Nephron progenitor cell (in vitro differentiated cells): Measurements from ENCODE around the gene HSD3B7.
A peak's percentile ranks its signal among the peaks of the same experiment; 100 is the strongest.

Experiments
- DNase-seq: peaks from one replicate; pipeline ENCODE4 v3.0.0; 2021
- H3K27ac Mint-ChIP-seq: 2 replicates; pipeline ENCODE4 v1.8.0; 2021; ENCODE audit warnings: mild to moderate bottlenecking, moderate library complexity, mixed read lengths
- H3K27me3 Mint-ChIP-seq: 2 replicates; pipeline ENCODE4 v1.8.0; 2021; ENCODE audit warnings: mild to moderate bottlenecking, low read depth, mixed read lengths; ENCODE audit not compliant: poor library complexity
- H3K36me3 Mint-ChIP-seq: 2 replicates; pipeline ENCODE4 v1.8.0; 2021; ENCODE audit warnings: low read depth, mixed read lengths
- H3K4me1 Mint-ChIP-seq: 2 replicates; pipeline ENCODE4 v1.8.0; 2021; ENCODE audit warnings: mixed read lengths
- H3K4me3 Mint-ChIP-seq: 2 replicates; pipeline ENCODE4 v1.8.0; 2021; ENCODE audit warnings: mild to moderate bottlenecking, moderate library complexity, mixed read lengths
- H3K9me3 Mint-ChIP-seq: 2 replicates; pipeline ENCODE4 v1.8.0; 2021; ENCODE audit warnings: mild to moderate bottlenecking, moderate library complexity, mixed read lengths
- TF ChIP-seq, protein P1 (sequence below): fragments of 200-600 bp; sonication (generic); IDR thresholded peaks from 2 replicates; pipeline ENCODE4 v1.5.0; 2021; ENCODE audit warnings: antibody characterized with exemption

HSD3B7 gene

DNA sequence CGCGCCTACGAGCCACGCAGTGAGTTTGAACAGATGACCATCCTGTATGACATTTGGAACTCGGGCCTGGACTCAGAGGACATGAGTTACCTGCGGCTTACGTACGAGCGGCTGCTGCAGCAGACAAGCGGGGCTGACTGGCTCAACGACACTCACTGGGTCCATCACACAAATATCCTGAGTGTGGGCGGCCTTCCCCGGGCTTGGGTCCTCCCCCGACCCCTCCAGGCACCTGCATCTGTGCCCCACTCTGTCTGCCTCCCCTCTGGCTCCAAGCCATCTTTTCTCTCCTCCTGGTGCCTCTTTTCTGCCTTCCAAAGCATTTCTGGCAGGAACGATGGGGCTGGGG, 5.0 kb upstream of the HSD3B7 start:
- H3K27ac Mint-ChIP-seq = no peak overlapping the region
- no peak for DNase-seq
- TF ChIP-seq, protein P1, sequence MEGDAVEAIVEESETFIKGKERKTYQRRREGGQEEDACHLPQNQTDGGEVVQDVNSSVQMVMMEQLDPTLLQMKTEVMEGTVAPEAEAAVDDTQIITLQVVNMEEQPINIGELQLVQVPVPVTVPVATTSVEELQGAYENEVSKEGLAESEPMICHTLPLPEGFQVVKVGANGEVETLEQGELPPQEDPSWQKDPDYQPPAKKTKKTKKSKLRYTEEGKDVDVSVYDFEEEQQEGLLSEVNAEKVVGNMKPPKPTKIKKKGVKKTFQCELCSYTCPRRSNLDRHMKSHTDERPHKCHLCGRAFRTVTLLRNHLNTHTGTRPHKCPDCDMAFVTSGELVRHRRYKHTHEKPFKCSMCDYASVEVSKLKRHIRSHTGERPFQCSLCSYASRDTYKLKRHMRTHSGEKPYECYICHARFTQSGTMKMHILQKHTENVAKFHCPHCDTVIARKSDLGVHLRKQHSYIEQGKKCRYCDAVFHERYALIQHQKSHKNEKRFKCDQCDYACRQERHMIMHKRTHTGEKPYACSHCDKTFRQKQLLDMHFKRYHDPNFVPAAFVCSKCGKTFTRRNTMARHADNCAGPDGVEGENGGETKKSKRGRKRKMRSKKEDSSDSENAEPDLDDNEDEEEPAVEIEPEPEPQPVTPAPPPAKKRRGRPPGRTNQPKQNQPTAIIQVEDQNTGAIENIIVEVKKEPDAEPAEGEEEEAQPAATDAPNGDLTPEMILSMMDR = no peak

DNA sequence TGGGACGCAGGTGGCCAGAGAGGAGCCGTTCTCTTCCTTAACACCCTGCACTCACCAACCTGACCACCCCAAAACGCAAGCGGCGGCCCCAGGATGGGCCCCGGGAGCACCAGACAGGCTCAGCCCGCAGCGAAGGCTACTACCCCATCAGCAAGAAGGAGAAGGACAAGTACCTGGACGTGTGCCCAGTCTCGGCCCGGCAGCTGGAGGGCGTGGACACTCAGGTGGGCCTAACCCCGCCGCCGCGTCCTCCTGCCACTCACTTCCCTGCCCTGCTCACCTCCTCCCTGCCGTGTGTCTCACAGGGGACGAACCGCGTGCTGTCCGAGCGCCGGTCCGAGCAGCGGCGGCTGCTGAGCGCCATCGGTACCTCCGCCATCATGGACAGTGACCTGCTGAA, 4.6 kb upstream of the HSD3B7 start:
- TF ChIP-seq, protein P1 = no peak
- Mint-ChIP-seq H3K27me3 (peaks cover 3% of the 10 kb centered on the region), H3K4me3 (no peak overlapping the region), H3K9me3 (no peaks in the 10 kb centered on the region), H3K4me1 (peaks cover 4% of the 10 kb centered on the region), H3K36me3 (peaks cover 32% of the 10 kb centered on the region), H3K27ac (no peak overlapping the region)
- DNase-seq = no peak

More for the DNA sequence above, 5.0 kb upstream of the HSD3B7 start:
- Mint-ChIP-seq H3K4me3 (no peak overlapping the region), H3K4me1 (no peaks in the 10 kb centered on the region), H3K27me3 (peaks cover 3% of the 10 kb centered on the region), H3K9me3 (no peaks in the 10 kb centered on the region), H3K36me3 (peaks cover 32% of the 10 kb centered on the region)

GRCh38 chr16:30980959-30981358, 4.0 kb upstream of the HSD3B7 start:
- peaks cover 3% of the 10 kb centered on the region for H3K27me3 Mint-ChIP-seq
- H3K4me1 Mint-ChIP-seq = peaks cover 5% of the 10 kb centered on the region
- H3K36me3 Mint-ChIP-seq = peaks cover 28% of the 10 kb centered on the region
- no peak for DNase-seq
- H3K27ac Mint-ChIP-seq = peak overlapping the region; percentile 72
- no peaks in the 10 kb centered on the region for H3K9me3 Mint-ChIP-seq
- no peak overlapping the region for H3K4me3 Mint-ChIP-seq
- TF ChIP-seq, protein P1 = no peak

- Mint-ChIP-seq H3K27me3 (peaks cover 3% of the 10 kb centered on the region), H3K9me3 (no peaks in the 10 kb centered on the region), H3K4me1 (peaks cover 5% of the 10 kb centered on the region), H3K4me3 (no peak overlapping the region), H3K27ac (peak overlapping the region; percentile 96), H3K36me3 (peaks cover 15% of the 10 kb centered on the region)
- TF ChIP-seq, protein P1 = no peak
- DNase-seq = no peak
Measured at GRCh38 chr16:30982548-30983288, 2.3 kb upstream of the HSD3B7 start.

DNA sequence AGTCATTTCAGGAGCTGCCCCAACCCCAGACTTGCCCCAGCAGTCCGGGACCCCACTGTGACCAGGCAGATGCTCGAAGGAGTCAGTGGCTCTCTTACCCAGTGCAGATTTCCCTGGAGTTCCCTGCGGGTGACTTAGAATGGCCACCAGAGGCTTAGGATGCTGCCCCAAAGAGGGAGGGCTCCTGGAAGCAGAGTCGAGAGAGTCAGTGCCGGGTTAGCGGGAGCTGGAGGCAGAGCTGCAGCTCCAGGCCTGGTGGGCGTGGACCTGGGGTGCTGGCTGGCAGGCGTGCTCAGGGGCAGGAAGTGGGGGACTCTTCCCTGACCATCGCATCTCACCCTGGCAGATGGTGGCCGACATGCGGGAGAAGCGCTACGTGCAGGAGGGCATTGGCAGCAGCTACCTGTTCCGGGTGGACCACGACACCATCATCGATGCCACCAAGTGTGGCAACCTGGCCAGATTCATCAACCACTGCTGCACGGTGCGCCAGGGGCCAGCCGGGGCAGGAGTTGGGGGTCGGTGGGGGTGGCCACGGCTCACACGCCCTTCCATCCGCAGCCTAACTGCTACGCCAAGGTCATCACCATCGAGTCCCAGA, 1.6 kb upstream of the HSD3B7 start:
- no peak for DNase-seq
- TF ChIP-seq, protein P1 = no peak
- Mint-ChIP-seq H3K9me3 (no peaks in the 10 kb centered on the region), H3K36me3 (peaks cover 14% of the 10 kb centered on the region), H3K4me3 (no peak overlapping the region), H3K4me1 (peaks cover 5% of the 10 kb centered on the region), H3K27ac (no peak overlapping the region), H3K27me3 (peaks cover 3% of the 10 kb centered on the region)
